WI38 (cell line): ENCODE measurements around the gene SLC22A6.

Experiments used
- H3K4me3 ChIP-seq: 2 replicates; pipeline ENCODE4 v1.5.1; 2011; ENCODE audit warnings: low read depth, mild to moderate bottlenecking, control low read depth, low read length
- CTCF ChIP-seq: IDR thresholded peaks from 2 replicates; pipeline ENCODE4 v1.5.1; 2012; ENCODE audit warnings: low read depth, mild to moderate bottlenecking, control low read depth, low read length

SLC22A6 gene

DNA sequence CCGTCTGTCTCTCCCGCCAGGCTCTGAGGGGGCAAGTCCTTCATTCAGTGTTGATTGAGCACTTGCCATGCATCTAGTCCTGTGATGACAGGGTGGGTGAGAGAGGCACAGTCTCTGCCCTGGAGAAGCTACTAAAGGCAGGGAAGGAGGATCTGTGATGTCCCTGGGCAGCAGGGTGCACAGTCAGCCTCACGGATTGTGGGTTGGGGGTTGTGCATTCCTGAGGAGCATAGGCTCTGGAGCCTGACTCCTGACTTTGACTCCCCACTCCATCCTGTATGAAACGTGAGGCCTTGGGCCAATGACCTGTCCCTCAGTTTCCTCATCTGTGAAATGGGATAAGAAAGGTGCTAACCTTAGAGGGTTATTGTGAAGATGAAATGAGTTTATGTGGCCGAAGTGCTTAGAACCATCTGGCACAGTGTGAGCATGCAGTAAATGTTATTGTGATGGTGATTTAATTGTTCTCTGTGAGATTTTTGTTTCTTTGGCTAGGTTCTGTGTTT, 26.2 kb upstream of the SLC22A6 start:
- no peak for TF ChIP-seq CTCF
- H3K4me3 ChIP-seq, result no peak overlapping the region

DNA sequence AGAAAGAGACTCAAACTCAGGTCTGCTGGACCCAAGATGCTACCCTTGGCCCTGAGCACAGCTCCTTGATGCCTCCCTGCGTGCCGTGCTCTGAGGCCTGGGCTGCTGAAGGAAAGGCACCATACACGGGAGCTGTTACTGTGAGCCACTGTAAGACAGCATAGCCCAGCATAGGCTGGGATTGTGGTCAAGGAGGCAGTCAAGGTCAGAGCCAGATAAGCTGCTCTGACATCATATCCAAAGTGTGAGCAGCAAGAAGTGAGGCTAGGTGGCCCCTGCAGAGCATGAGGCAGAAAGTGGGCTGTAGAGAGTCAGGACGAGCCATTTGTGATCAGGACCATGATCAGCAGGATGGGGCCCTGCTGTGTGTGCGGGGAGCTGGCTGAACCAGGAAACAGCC, 23.2 kb upstream of the SLC22A6 start:
- H3K4me3 ChIP-seq, result no peak overlapping the region
- TF ChIP-seq CTCF, result no peak

DNA sequence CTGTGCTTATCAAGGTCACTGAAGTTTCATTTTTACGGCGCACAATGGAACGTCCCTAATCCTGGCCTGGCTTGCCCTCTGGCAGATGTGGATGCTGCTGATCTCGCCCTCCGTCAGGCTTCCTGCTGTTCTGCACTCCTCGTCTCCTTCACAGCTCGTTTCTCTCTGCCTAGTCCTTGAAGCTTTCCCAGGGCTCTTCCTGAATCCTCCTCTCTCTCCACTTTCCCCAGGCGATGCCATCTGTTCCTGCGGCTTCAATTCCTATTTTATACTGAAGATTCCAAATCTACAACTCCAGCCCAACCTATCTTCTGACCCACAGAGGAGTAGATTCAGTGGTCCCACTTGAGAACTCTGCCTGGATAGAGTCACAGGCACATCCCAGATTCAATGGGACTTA, 16.7 kb upstream of the SLC22A6 start:
- H3K4me3 ChIP-seq, result no peak overlapping the region
- no peak for TF ChIP-seq CTCF

DNA sequence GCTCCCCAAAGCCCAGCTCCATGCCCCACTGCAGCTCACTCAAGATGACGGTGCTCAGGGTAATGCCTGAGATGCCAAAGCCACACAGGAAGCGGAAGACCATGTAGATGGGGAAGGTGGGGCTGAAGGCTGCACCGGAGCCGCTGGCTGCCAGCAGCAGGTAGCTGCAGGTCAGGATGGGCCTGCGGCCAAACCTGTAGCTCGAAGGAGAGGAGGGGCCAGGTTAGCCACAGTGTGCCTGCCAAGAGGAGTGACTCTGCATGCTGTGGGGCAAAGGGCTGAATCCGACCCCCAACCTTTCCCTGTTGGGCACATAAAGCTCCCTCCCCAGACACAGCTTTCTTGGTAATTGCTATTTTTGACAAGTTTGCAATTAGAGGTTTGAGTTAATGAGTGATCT, 14.9 kb upstream of the SLC22A6 start:
- no peak for TF ChIP-seq CTCF
- no peak overlapping the region for H3K4me3 ChIP-seq

- no peak overlapping the region for H3K4me3 ChIP-seq
- TF ChIP-seq CTCF, result no peak
Observed at GRCh38 chr11:62999156-62999555, 14.4 kb upstream of the SLC22A6 start.

DNA sequence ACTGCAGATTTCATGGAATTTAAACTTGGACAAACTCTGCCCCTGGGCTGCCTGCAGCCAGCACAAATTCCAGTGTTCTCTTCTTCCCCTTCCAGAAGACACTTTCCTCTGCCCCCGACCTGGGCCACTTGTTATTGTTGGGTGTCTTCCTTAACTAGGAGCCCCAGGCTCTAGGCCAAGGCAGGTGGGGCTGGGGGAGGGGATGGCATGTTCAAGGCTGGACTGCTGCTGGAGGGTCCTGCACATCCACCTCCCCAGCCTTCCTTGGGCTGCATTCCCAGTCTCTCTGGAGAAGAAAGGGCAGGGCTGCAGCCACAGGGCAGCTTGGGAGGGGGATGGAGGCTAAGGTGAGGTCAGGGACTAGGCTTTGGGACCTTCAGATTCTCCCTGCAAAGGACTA, 11.5 kb upstream of the SLC22A6 start:
- TF ChIP-seq CTCF, result no peak
- H3K4me3 ChIP-seq, result no peak overlapping the region

GRCh38 chr11:62994775-62995174, 10.0 kb upstream of the SLC22A6 start:
- TF ChIP-seq CTCF, result no peak
- no peak overlapping the region for H3K4me3 ChIP-seq
